CD4-positive, alpha-beta T cell (primary cell): ENCODE results near the gene NT5DC2. TPM values are rescaled to one million over a fixed set of nuclear protein-coding genes. Genes with fewer than 3 reads are reported as not detected.
A peak's percentile ranks its signal among the peaks of the same experiment; 100 is the strongest.

Experiments
- ATAC-seq: fragments of 200-7000 bp; cut with Tn5 transposase; one replicate; pipeline ENCODE4 v1.10.0; 2022; ENCODE audit warnings: mild to moderate bottlenecking; ENCODE audit not compliant: poor library complexity
- CTCF ChIA-PET: fragments of 350-600 bp; sonication (Branson Sonifier 250); formaldehyde crosslinking; loops from one replicate; lab custom pipeline; 2021; ENCODE audit warnings: antibody characterized with exemption, inconsistent platforms; lab: Charles Lee
- POLR2A ChIA-PET: fragments of 350-600 bp; sonication (Branson Sonifier 250); formaldehyde crosslinking; loops from one replicate; lab custom pipeline; 2021; ENCODE audit warnings: antibody characterized with exemption, inconsistent platforms; lab: Charles Lee
- DNase-seq, 14 experiments: peaks; one replicate each; pipeline ENCODE4 v3.0.0-alpha.2; 2013 to 2020; ENCODE audit warnings: mixed read lengths in 2 of 14
- H3K27ac ChIP-seq, 2 donors: one replicate each; pipeline versions ENCODE4 v1.5.1 to v1.7.0; 2013; ENCODE audit warnings: low read length in 2 of 2, low read depth in 1 of 2, mild to moderate bottlenecking in 1 of 2
- H3K27me3 ChIP-seq, 2 experiments: 1 replicate in 1 of 2; 2 replicates in 1 of 2; pipeline versions ENCODE4 v1.6.1 to v1.7.0; 2013; ENCODE audit warnings: low read length in 2 of 2, control low read depth in 1 of 2, mild to moderate bottlenecking in 1 of 2, moderate library complexity in 1 of 2; ENCODE audit not compliant: insufficient read depth in 2 of 2, control insufficient read depth in 1 of 2
- H3K36me3 ChIP-seq: one replicate; pipeline ENCODE4 v1.6.1; 2013; ENCODE audit warnings: low read length, control low read depth; ENCODE audit not compliant: insufficient read depth
- H3K4me1 ChIP-seq: one replicate; pipeline ENCODE4 v1.6.1; 2013; ENCODE audit warnings: low read length, control low read depth; ENCODE audit not compliant: insufficient read depth
- H3K4me3 ChIP-seq: one replicate; pipeline ENCODE4 v1.5.1; 2013; ENCODE audit warnings: mild to moderate bottlenecking, low read length, moderate library complexity
- H3K9me3 ChIP-seq, 2 experiments: 1 replicate in 1 of 2; 2 replicates in 1 of 2; pipeline versions ENCODE4 v1.6.1 to v1.7.0; 2013; ENCODE audit warnings: low read length in 2 of 2, mild to moderate bottlenecking in 2 of 2, control low read depth in 1 of 2, moderate library complexity in 1 of 2; ENCODE audit not compliant: control insufficient read depth in 1 of 2, insufficient read depth in 1 of 2
- H3K27ac Mint-ChIP-seq: one replicate; pipeline ENCODE4 v1.8.0; 2020; ENCODE audit warnings: mixed read lengths
- H3K27me3 Mint-ChIP-seq: one replicate; pipeline ENCODE4 v1.8.0; 2021; ENCODE audit warnings: mixed read lengths
- H3K36me3 Mint-ChIP-seq: one replicate; pipeline ENCODE4 v1.8.0; 2021; ENCODE audit warnings: low read depth, mixed read lengths
- H3K4me1 Mint-ChIP-seq: one replicate; pipeline ENCODE4 v1.8.0; 2021; ENCODE audit warnings: low read depth, mixed read lengths
- H3K4me3 Mint-ChIP-seq: one replicate; pipeline ENCODE4 v1.8.0; 2020; ENCODE audit warnings: mild to moderate bottlenecking, mixed read lengths
- H3K9me3 Mint-ChIP-seq: one replicate; pipeline ENCODE4 v1.8.0; 2020; ENCODE audit warnings: mixed read lengths
- CTCF ChIP-seq: fragments of 200-600 bp; IDR thresholded peaks from one replicate; pipeline ENCODE4 v1.8.0; 2022; ENCODE audit warnings: antibody characterized with exemption, mild to moderate bottlenecking
- intact Hi-C, 2 experiments: fragments of 100-400 bp; cut with DNase I in 1 of 2; cut with micrococcal nuclease in 1 of 2; formaldehyde crosslinking; loops; one replicate each; pipeline versions ENCODE4 v1.15.1 to v1.9.0; 2023 to 2025; cut with DNase I, micrococcal nuclease
- total RNA-seq, 174 experiments: library from RNA in 2 of 174; stranded (reverse) in 2 of 174; gene quantifications; one replicate each; pipeline ENCODE4 v1.2.3 and lab custom pipeline; 2021 to 2026

The NT5DC2 gene
- total RNA-seq, 2 experiments from 2014 or later, result 2.5 to 4.2 TPM

- Mint-ChIP-seq H3K27me3 (no peaks in the 10 kb centered on the region), H3K27ac (no peak overlapping the region), H3K36me3 (peaks cover 12% of the 10 kb centered on the region), H3K9me3 (no peaks in the 10 kb centered on the region), H3K4me1 (peaks cover 26% of the 10 kb centered on the region), H3K4me3 (peak overlapping the region; percentile 69)
- peaks cover 0 to 3% of the 10 kb centered on the region in 2 experiments for H3K27me3 ChIP-seq
- no peaks in the 10 kb centered on the region for H3K36me3 ChIP-seq
- DNase-seq, result peak in 8 of 14 experiments; percentile 7 to 58 (median 34)
- ChIA-PET CTCF (no interaction called here), POLR2A (no interaction called here)
- no peak for TF ChIP-seq CTCF
- intact Hi-C loops, result loop anchor here in 1 of 2 experiments (10.0 kb wide), 3 partner anchors 338 to 1968 kb away; partner anchors contain the start of genes ALAS1, C3orf18, HEMK1 and STIMATE
- peaks cover 44% of the 10 kb centered on the region for H3K4me1 ChIP-seq
- peak overlapping the region; percentile 57 for H3K4me3 ChIP-seq
- no peak for ATAC-seq
- H3K9me3 ChIP-seq, result no peaks in the 10 kb centered on the region
- no peak overlapping the region for H3K27ac ChIP-seq
Measured at GRCh38 chr3:52532838-52533622, 627 bp downstream of the NT5DC2 start.

DNA sequence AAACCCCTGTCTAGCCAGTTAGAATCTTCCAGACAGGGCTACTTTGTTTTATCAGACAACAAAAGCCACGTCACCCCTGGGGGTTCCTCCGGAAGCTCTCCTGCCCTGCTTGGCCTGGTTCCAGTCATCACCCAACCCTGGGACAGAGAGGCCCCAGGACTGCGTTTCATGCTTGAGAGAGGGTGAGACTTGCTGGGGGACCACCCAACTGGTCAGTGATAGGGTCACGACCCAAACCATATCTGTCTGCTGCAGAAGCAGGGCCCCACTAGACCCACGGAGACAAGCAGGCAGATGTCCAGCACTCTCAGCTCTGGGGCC is 1.2 kb downstream of the NT5DC2 start:
- Histone ChIP-seq H3K9me3 (no peaks in the 10 kb centered on the region), H3K27me3 (peaks cover 0 to 3% of the 10 kb centered on the region in 2 experiments), H3K4me3 (peak overlapping the region; percentile 57), H3K36me3 (no peaks in the 10 kb centered on the region), H3K4me1 (peaks cover 39% of the 10 kb centered on the region), H3K27ac (no peak overlapping the region)
- no peak overlapping the region for H3K27ac Mint-ChIP-seq
- H3K4me3 Mint-ChIP-seq, result peak overlapping the region; percentile 69
- no peaks in the 10 kb centered on the region for H3K27me3 Mint-ChIP-seq
- ChIA-PET CTCF (no interaction called here), POLR2A (no interaction called here)
- no peak for ATAC-seq
- intact Hi-C loops, result loop anchor here in 1 of 2 experiments (10.0 kb wide), 3 partner anchors 338 to 1968 kb away; partner anchors contain the start of genes ALAS1, C3orf18, HEMK1 and STIMATE
- TF ChIP-seq CTCF, result no peak
- H3K4me1 Mint-ChIP-seq, result peaks cover 20% of the 10 kb centered on the region
- DNase-seq, result peak in 8 of 14 experiments; percentile 8 to 63 (median 22)
- peaks cover 6% of the 10 kb centered on the region for H3K36me3 Mint-ChIP-seq
- H3K9me3 Mint-ChIP-seq, result no peaks in the 10 kb centered on the region

DNA sequence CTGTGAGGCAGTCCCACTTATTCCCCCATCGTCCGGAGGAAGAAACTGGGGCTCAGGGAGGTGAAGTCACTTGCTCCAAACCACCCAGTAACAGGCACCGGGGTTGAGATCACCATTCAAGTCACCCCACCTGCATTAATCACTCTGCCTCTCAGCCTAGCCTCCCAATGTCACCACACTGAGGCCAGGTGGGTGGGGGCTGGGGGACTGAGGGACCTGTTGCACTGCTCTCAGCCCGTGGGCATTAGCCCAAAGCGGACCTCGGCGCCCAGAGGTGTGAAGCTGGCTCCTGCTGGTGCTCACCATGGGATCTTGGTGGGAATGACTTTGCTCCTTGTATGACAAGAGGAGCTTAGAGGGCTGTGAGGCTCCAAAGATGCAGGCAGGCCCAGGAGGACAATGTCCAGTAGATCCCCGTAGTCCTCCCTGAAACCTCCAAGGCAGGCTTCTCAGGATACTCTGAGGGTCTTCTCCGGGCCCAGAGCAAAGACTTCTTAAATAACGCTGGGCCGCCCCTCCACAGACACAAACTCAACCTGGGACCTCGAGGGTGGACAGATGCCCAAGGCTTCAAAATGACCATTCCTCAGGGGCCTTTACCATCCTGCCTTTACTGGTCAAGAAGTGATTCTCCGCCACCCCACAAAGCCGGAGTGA is 1.7 kb downstream of the NT5DC2 start:
- Histone ChIP-seq H3K27ac (no peak overlapping the region), H3K27me3 (peaks cover 0 to 3% of the 10 kb centered on the region in 2 experiments), H3K4me3 (no peak overlapping the region), H3K9me3 (no peaks in the 10 kb centered on the region), H3K4me1 (peaks cover 34% of the 10 kb centered on the region), H3K36me3 (no peaks in the 10 kb centered on the region)
- Mint-ChIP-seq H3K27ac (no peak overlapping the region), H3K27me3 (no peaks in the 10 kb centered on the region), H3K9me3 (no peaks in the 10 kb centered on the region), H3K36me3 (peaks cover 4% of the 10 kb centered on the region), H3K4me3 (peak overlapping the region; percentile 69), H3K4me1 (peaks cover 16% of the 10 kb centered on the region)
- ChIA-PET CTCF (no interaction called here), POLR2A (no interaction called here)
- intact Hi-C loops, result loop anchor here in 1 of 2 experiments (10.0 kb wide), 3 partner anchors 337 to 1967 kb away; partner anchors contain the start of genes ALAS1, C3orf18, HEMK1 and STIMATE
- DNase-seq (peak in 2 of 14 experiments; percentile 31 to 32), ATAC-seq (no peak)
- TF ChIP-seq CTCF, result no peak
